ENCODE results near the gene MR1. TPM values are rescaled to one million over a fixed set of nuclear protein-coding genes. Genes with fewer than 3 reads are reported as not detected.

Gene MR1
- total and polyA plus RNA-seq, 9 of the 15 experiments (the other 6 are each of a cell fraction or from before 2014, with no cell fraction given) = 9.7 to 21.7 (median 15.6) TPM

DNA sequence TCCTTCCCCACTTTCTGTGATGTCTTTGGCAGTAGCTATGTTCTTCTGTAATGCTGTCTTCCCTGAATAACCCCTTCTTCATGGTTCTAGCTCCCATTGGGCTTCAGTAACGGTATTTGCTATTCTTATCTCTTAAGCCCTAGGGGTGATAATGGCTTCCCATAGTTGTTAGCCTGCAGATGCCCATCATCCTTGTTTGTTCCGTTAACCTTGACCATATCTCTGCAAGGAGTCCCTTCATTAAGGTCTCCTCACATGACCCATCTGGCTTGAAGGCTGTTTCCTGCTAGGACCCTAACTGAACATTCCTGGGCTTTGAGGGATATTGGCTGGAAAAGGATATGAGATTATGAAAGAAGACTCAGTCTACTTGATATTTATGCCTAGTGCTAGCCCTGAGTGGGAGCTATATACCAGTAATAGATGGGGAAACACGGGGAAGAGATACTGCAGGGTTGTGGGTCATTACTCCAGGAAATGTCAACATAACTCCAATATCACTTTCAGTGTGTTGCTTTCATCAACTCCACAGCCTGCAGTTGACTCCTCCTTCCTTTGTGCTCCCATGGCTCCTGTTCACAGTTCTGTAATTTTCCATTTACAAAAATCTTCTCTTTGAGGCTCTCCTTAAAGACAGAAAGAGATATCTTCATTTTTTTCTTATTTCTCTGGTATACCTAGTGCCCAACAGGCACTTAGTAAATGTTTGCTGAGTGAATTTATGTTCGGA, 2.5 kb downstream of the MR1 start (continued):
- TF ChIP-seq MED1 (CRISPR knock-in tag; IDR thresholded peaks at IDR 0.05; ENCODE audit: borderline replicate concordance) (no peak), HMGN3 (IDR thresholded peaks at IDR 0.05; ENCODE audit: borderline replicate concordance, extremely low read depth, insufficient read length, low read depth, low read length) (no peak), NR2C1 (IDR thresholded peaks at IDR 0.05) (no peak), NR2C1 (tag; IDR thresholded peaks at IDR 0.05) (peak; percentile 31; the same call in 1 of the 2 replicates), MBD2 (IDR thresholded peaks at IDR 0.05; ENCODE audit: borderline replicate concordance, low read depth) (no peak), PRDM10 (IDR thresholded peaks at IDR 0.05; ENCODE audit: partially characterized antibody) (no peak), GATA2 (CRISPR knock-in tag; IDR thresholded peaks at IDR 0.05) (no peak), SMAD1 (IDR thresholded peaks at IDR 0.05; ENCODE audit: low read depth, low read length, partially characterized antibody) (no peak), ZBTB8A (IDR thresholded peaks at IDR 0.05; ENCODE audit: partially characterized antibody) (no peak), ZNF165 (CRISPR knock-in tag; IDR thresholded peaks at IDR 0.05; ENCODE audit: borderline replicate concordance) (no peak), HNRNPH1 (optimal IDR thresholded peaks at IDR 0.05; ENCODE audit: low read depth, low read length) (no peak), RFX5 (IDR thresholded peaks at IDR 0.05; ENCODE audit: low read depth, low read length) (no peak), NFE2L1 (tag; IDR thresholded peaks at IDR 0.05; ENCODE audit: borderline replicate concordance, low read depth) (no peak), NFXL1 (CRISPR knock-in tag; IDR thresholded peaks at IDR 0.05) (no peak), PHB (CRISPR knock-in tag; IDR thresholded peaks at IDR 0.05) (peak; percentile 11; the same call in 1 of the 2 replicates), CBX3 (IDR thresholded peaks at IDR 0.05; ENCODE audit: borderline replicate concordance in 1 of 2, low read length in 2 of 2) (no peak), ATF1 (CRISPR knock-in tag; IDR thresholded peaks at IDR 0.05) (no peak), ATF1 (tag; IDR thresholded peaks at IDR 0.05) (0 out of 2 replicates have a peak, but pooled peaks have one; percentile 15), KLF10 (CRISPR knock-in tag; IDR thresholded peaks at IDR 0.05) (no peak), HNRNPLL (IDR thresholded peaks at IDR 0.05; ENCODE audit: low read depth, low read length, poor library complexity, severe bottlenecking) (no peak), POLR2A (conservative IDR thresholded peaks at IDR 0.05) (no peak)
- TF ChIP-seq, protein P1, sequence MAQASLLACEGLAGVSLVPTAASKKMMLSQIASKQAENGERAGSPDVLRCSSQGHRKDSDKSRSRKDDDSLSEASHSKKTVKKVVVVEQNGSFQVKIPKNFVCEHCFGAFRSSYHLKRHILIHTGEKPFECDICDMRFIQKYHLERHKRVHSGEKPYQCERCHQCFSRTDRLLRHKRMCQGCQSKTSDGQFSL (CRISPR knock-in tag; IDR thresholded peaks at IDR 0.05) = no peak
- TF ChIP-seq, protein P1 (tag; IDR thresholded peaks at IDR 0.05) = no peak
- TF ChIP-seq, protein P2, sequence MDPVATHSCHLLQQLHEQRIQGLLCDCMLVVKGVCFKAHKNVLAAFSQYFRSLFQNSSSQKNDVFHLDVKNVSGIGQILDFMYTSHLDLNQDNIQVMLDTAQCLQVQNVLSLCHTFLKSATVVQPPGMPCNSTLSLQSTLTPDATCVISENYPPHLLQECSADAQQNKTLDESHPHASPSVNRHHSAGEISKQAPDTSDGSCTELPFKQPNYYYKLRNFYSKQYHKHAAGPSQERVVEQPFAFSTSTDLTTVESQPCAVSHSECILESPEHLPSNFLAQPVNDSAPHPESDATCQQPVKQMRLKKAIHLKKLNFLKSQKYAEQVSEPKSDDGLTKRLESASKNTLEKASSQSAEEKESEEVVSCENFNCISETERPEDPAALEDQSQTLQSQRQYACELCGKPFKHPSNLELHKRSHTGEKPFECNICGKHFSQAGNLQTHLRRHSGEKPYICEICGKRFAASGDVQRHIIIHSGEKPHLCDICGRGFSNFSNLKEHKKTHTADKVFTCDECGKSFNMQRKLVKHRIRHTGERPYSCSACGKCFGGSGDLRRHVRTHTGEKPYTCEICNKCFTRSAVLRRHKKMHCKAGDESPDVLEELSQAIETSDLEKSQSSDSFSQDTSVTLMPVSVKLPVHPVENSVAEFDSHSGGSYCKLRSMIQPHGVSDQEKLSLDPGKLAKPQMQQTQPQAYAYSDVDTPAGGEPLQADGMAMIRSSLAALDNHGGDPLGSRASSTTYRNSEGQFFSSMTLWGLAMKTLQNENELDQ (CRISPR knock-in tag; IDR thresholded peaks at IDR 0.05; ENCODE audit: borderline replicate concordance) = no peak
